Spinal cord (tissue), 10 donors: ENCODE data around the gene CERS4. TPM values are rescaled to one million over a fixed set of nuclear protein-coding genes. Genes with fewer than 3 reads are reported as not detected.

Experiments
- DNase-seq, 6 donors: peaks; one replicate each; pipeline versions ENCODE4 v3.0.0 to v3.0.0-alpha.2; 2013 to 2015; ENCODE audit warnings: low spot score in 6 of 6, low read depth in 4 of 6
- H3K27ac ChIP-seq: one replicate; pipeline ENCODE4 v1.5.1; 2013; ENCODE audit warnings: low read depth, low read length, control low read depth
- H3K27me3 ChIP-seq: one replicate; pipeline ENCODE4 v1.6.1; 2013; ENCODE audit warnings: low read length; ENCODE audit not compliant: control insufficient read depth, insufficient read depth
- H3K36me3 ChIP-seq: one replicate; pipeline ENCODE4 v1.6.1; 2013; ENCODE audit warnings: low read length; ENCODE audit not compliant: control insufficient read depth, insufficient read depth
- H3K4me1 ChIP-seq: one replicate; pipeline ENCODE4 v1.6.1; 2013; ENCODE audit warnings: low read length; ENCODE audit not compliant: control insufficient read depth, insufficient read depth
- H3K4me3 ChIP-seq: one replicate; pipeline ENCODE4 v1.5.1; 2013; ENCODE audit warnings: low read depth, low read length, control low read depth
- H3K9me3 ChIP-seq: one replicate; pipeline ENCODE4 v1.6.1; 2013; ENCODE audit warnings: low read length; ENCODE audit not compliant: control insufficient read depth, insufficient read depth
- WGBS: methylation state at CpG from one replicate; pipeline ENCODE4 v1.1.5; 2013; ENCODE audit warnings: missing lambda C conversion rate; ENCODE audit not compliant: insufficient coverage; 5-methylcytosine and 5-hydroxymethylcytosine counted together
- polyA plus RNA-seq, 2 donors: library from polyadenylated mRNA; unstranded; fragments of 120-200 nt; gene quantifications; one replicate each; pipeline ENCODE4 v1.2.1, GENCODE V29; 2013; ENCODE audit not compliant: insufficient read length in 2 of 2
- total RNA-seq, 2 donors: library from RNA; depleted of rRNA in 1 of 2; stranded (reverse); fragments of 120-200 nt in 1 of 2; fragments of >200 nt in 1 of 2; gene quantifications; one replicate each; pipeline versions ENCODE4 v1.2.3 to v1.2.4, GENCODE V29; 2013 to 2014
- donor health status: healthy.

The CERS4 gene
- total and polyA plus RNA-seq, 4 donors, result 40.8 to 62.2 (median 48.3) TPM

DNA sequence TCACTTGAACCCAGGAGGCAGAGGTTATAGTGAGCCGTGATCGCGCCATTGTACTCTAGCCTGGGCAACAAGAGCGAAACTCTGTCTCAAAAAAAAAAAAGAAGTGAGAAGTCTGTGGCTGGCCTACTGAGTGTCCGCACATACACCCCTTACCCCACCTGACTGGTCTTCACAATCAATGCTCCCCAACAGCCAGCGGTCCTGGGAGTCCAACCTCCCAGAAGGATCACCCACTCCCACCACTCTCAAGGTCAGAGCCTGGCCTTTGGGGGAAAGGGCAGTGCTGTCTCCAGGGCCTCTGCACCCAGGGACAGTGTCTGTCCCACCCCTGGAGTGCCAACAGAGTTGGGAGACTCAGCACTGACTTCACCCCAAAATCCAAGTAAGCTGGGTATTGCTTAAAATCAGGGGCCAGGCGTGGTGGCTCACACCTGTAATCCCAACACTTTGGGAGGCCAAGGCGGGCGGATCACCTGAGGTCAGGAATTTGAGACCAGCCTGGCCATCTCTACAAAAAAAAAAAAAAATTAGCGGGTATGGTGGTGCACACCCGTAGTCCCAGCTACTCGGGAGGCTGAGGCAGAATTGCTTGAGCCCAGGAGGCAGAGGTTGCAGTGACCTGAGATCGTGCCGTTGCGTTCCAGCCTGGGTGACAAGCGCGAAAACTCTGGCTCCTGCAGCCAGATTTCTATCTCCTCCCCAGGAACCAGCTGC lies 101.3 kb downstream of the CERS4 start:
- DNase-seq, result no peak
- peaks cover 73% of the 10 kb centered on the region for H3K36me3 ChIP-seq
- H3K4me3 ChIP-seq, result no peak overlapping the region
- H3K4me1 ChIP-seq, result peaks cover 43% of the 10 kb centered on the region
- no peaks in the 10 kb centered on the region for H3K27me3 ChIP-seq
- no peaks in the 10 kb centered on the region for H3K9me3 ChIP-seq
- 90% methylated on average over 13 of the region's 17 CpGs for WGBS
- no peak overlapping the region for H3K27ac ChIP-seq

- Histone ChIP-seq H3K36me3 (peaks cover 72% of the 10 kb centered on the region), H3K4me1 (peaks cover 31% of the 10 kb centered on the region), H3K27me3 (no peaks in the 10 kb centered on the region), H3K27ac (no peak overlapping the region), H3K4me3 (no peak overlapping the region), H3K9me3 (no peaks in the 10 kb centered on the region)
- 75% methylated on average over 12 of the region's 16 CpGs for WGBS
- no peak for DNase-seq
Observed at GRCh38 chr19:8311461-8312260, 102.5 kb downstream of the CERS4 start.

Other genes starting within 250 kb of the CERS4 start
- 10 to 100 TPM; 27.2 to 51.0 TPM for gene ELAVL1, start 203.7 kb upstream of the CERS4 start, total RNA-seq
- 10 to 100 TPM; 58.6 to 62.9 TPM for gene ELAVL1, start 203.7 kb upstream of the CERS4 start, polyA plus RNA-seq
- not detected for gene CCL25, start 156.6 kb upstream of the CERS4 start, total RNA-seq
- under 1 TPM; 0.50 to 0.73 TPM for gene CCL25, start 156.6 kb upstream of the CERS4 start, polyA plus RNA-seq
- gene FBN3, start 59.8 kb upstream of the CERS4 start, total RNA-seq, result 1 to 10 TPM; 7.5 to 9.0 TPM
- gene FBN3, start 59.8 kb upstream of the CERS4 start, polyA plus RNA-seq, result 10 to 100 TPM; 20.0 to 31.7 TPM
- 10 to 100 TPM; 15.5 to 33.1 TPM for gene CD320, start 99.0 kb downstream of the CERS4 start, total RNA-seq
- gene CD320, start 99.0 kb downstream of the CERS4 start, polyA plus RNA-seq, result 10 to 100 TPM; 68.0 to 69.4 TPM
- 10 to 100 TPM; 22.3 to 92.6 TPM for gene NDUFA7, start 112.0 kb downstream of the CERS4 start, total RNA-seq
- 10 to 100 TPM; 56.8 to 59.7 TPM for gene NDUFA7, start 112.0 kb downstream of the CERS4 start, polyA plus RNA-seq
- gene RPS28, start 112.1 kb downstream of the CERS4 start, total RNA-seq, result 100 to 1,000 TPM; 247 to 923 TPM
- gene RPS28, start 112.1 kb downstream of the CERS4 start, polyA plus RNA-seq, result 100 to 1,000 TPM; 344 to 361 TPM
- gene KANK3, start 133.9 kb downstream of the CERS4 start, total RNA-seq, result 10 to 100 TPM in 1 of 2 donors, 1 to 10 TPM in 1; 4.3 to 13.7 TPM
- 10 to 100 TPM; 11.7 to 14.4 TPM for gene KANK3, start 133.9 kb downstream of the CERS4 start, polyA plus RNA-seq
- 1 to 10 TPM; 2.1 to 3.6 TPM for gene ANGPTL4, start 154.8 kb downstream of the CERS4 start, total RNA-seq
- gene ANGPTL4, start 154.8 kb downstream of the CERS4 start, polyA plus RNA-seq, result 10 to 100 TPM in 1 of 2 donors, 1 to 10 TPM in 1; 8.9 to 11.8 TPM
- gene RAB11B, start 181.0 kb downstream of the CERS4 start, total RNA-seq, result 100 to 1,000 TPM in 1 of 2 donors, 10 to 100 TPM in 1; 34.1 to 172 TPM
- gene RAB11B, start 181.0 kb downstream of the CERS4 start, polyA plus RNA-seq, result 100 to 1,000 TPM; 307 to 318 TPM
- gene MARCHF2, start 203.9 kb downstream of the CERS4 start, total RNA-seq, result 10 to 100 TPM; 44.1 to 54.2 TPM
- 10 to 100 TPM; 60.7 to 61.7 TPM for gene MARCHF2, start 203.9 kb downstream of the CERS4 start, polyA plus RNA-seq
- gene HNRNPM, start 235.6 kb downstream of the CERS4 start, total RNA-seq, result 10 to 100 TPM; 54.8 to 69.2 TPM
- 100 to 1,000 TPM; 230 to 258 TPM for gene HNRNPM, start 235.6 kb downstream of the CERS4 start, polyA plus RNA-seq